ENCODE data around the gene FYB2.

Gene FYB2

GRCh38 chr1:56719171-56719570 is 100.0 kb downstream of the FYB2 start:
- no peak overlapping the region for H3K4me3 ChIP-seq (ENCODE audit: low read length)
- TF ChIP-seq, protein P1, sequence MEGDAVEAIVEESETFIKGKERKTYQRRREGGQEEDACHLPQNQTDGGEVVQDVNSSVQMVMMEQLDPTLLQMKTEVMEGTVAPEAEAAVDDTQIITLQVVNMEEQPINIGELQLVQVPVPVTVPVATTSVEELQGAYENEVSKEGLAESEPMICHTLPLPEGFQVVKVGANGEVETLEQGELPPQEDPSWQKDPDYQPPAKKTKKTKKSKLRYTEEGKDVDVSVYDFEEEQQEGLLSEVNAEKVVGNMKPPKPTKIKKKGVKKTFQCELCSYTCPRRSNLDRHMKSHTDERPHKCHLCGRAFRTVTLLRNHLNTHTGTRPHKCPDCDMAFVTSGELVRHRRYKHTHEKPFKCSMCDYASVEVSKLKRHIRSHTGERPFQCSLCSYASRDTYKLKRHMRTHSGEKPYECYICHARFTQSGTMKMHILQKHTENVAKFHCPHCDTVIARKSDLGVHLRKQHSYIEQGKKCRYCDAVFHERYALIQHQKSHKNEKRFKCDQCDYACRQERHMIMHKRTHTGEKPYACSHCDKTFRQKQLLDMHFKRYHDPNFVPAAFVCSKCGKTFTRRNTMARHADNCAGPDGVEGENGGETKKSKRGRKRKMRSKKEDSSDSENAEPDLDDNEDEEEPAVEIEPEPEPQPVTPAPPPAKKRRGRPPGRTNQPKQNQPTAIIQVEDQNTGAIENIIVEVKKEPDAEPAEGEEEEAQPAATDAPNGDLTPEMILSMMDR (conservative IDR thresholded peaks at IDR 0.05; ENCODE audit: low read depth, low read length): no peak
- no peak for DNase-seq (ENCODE audit: low read depth)

GRCh38 chr1:56715156-56715555 is 104.0 kb downstream of the FYB2 start:
- TF ChIP-seq, protein P1 (conservative IDR thresholded peaks at IDR 0.05; ENCODE audit: low read depth, low read length): no peak
- DNase-seq (ENCODE audit: low read depth): peak; percentile 35
- no peak overlapping the region for H3K4me3 ChIP-seq (ENCODE audit: low read length)

GRCh38 chr1:56713112-56713511 is 106.1 kb downstream of the FYB2 start:
- no peak overlapping the region for H3K4me3 ChIP-seq (ENCODE audit: low read length)
- DNase-seq (ENCODE audit: low read depth): peak; percentile 9
- TF ChIP-seq, protein P1 (conservative IDR thresholded peaks at IDR 0.05; ENCODE audit: low read depth, low read length): no peak

GRCh38 chr1:56712150-56712549 is 107.1 kb downstream of the FYB2 start:
- no peak overlapping the region for H3K4me3 ChIP-seq (ENCODE audit: low read length)
- TF ChIP-seq, protein P1 (conservative IDR thresholded peaks at IDR 0.05; ENCODE audit: low read depth, low read length): no peak
- DNase-seq (ENCODE audit: low read depth): no peak

- H3K4me3 ChIP-seq (ENCODE audit: low read length): no peak overlapping the region
- DNase-seq (ENCODE audit: low read depth): peak; percentile 78
- TF ChIP-seq, protein P1 (conservative IDR thresholded peaks at IDR 0.05; ENCODE audit: low read depth, low read length): no peak
These were observed 108.6 kb downstream of the FYB2 start for GRCh38 chr1:56710646-56711045.

- TF ChIP-seq, protein P1 (conservative IDR thresholded peaks at IDR 0.05; ENCODE audit: low read depth, low read length): no peak
- no peak for DNase-seq (ENCODE audit: low read depth)
- no peak overlapping the region for H3K4me3 ChIP-seq (ENCODE audit: low read length)
These were observed 109.2 kb downstream of the FYB2 start for GRCh38 chr1:56709995-56710394.

GRCh38 chr1:56709269-56709880 is 109.8 kb downstream of the FYB2 start:
- DNase-seq (ENCODE audit: low read depth): peak; percentile 11
- TF ChIP-seq, protein P1 (conservative IDR thresholded peaks at IDR 0.05; ENCODE audit: low read depth, low read length): peak; percentile 49
- no peak overlapping the region for H3K4me3 ChIP-seq (ENCODE audit: low read length)
